NCI-H146 treated with DMSO at 0.1 percent for 48 hours (cell line): ENCODE measurements around the gene LTBR.

Source experiments
- DNase-seq: peaks from one replicate; lab custom pipeline; 2025; ENCODE audit not compliant: unreplicated experiment; lab: John Stamatoyannopoulos, UW

Gene LTBR

GRCh38 chr12:6367969-6368892, 15.7 kb upstream of the LTBR start:
- DNase-seq: no peak

DNA sequence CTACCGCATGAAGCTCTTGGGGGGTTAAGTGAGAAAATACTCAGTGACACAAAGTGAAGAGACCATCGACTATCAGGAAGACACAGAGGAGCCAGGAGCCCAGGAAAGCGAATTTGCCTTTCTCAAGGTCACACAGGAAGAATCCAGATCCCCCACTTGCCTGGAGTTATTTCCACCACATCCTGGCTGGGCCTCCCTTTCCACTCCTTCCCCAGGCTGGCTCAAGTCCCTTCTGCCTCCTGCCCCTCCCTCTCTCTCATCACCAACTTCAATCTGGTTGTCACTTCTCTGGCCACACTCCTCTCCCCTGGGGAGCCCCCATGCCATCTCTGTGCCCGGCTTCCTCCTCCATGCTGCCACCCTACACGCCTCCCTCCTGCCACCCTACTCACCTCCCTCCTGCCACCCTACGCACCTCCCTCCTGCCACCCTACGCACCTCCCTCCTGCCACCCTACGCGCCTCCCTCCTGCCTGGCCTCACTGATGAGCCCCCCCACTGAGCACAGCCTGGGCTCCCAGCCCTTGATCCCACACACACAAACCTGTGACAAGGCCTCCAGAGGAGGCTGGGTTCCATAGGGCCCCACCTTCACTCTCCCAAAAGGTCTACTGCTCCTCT, 14.9 kb upstream of the LTBR start:
- DNase-seq: no peak

- no peak for DNase-seq
Observed at GRCh38 chr12:6369916-6370575, 13.9 kb upstream of the LTBR start.

GRCh38 chr12:6370576-6370935, 13.4 kb upstream of the LTBR start:
- DNase-seq: no peak

GRCh38 chr12:6370994-6371754, 12.8 kb upstream of the LTBR start:
- DNase-seq: peak; percentile 100

- DNase-seq: peak; percentile 89
Observed at GRCh38 chr12:6372403-6373003, 11.5 kb upstream of the LTBR start.

GRCh38 chr12:6373022-6373787, 10.8 kb upstream of the LTBR start:
- DNase-seq: peak; percentile 99

DNA sequence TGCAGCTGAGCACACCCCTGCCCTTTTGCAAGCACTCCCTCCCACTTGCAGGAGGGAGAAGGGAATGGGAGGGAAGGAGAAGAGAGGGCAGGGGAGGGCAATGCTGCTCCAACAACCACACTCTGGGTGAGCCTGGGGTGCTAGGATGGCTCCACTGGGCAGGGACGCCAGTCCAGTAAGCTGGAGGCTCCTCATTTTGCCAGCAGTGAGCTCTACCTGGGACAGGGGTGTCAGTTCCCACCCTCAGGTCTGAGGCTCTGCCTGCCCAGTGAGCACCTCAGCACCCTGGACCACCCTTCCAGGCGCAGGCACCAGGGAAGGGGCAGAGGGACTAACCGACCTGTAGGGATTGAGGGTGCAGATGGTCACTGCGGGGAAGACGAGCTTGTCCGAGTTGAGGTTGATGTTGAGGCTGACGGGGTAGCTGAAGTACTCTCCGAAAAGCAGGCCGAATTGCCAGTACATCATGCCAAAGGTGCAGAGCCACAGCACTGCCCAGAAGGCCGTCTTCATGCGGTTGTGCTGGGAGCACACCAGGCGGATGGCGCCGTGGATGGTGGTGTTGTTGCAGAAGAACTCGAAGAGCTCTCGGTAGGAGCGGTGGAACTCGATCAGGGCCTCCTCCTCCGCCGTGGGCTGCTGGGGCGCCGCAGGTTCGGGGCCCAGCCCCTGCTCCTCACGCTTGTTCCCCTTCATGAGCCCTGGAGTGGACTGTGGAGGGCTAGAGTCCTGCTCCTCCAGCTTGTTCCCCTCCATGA, 9.8 kb upstream of the LTBR start:
- DNase-seq: peak; percentile 35

DNA sequence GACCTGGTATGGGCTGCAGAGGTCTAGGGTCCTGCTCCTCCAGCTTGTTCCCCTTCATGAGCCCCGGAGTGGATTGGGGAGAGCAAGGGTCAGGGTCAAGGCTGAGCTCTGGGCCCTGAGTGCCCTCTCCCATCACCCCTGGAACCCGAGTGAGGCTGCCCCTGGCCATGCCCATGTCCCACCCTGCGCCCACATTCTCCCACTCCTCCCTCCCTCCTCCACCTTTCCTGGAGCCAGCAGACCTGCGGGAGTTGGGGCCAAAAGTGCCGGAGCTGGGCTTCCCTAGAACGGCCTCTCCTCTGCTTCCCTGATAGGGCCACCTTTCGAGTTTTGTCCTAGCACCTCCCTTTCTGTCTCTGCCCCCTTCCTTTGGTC, 9.2 kb upstream of the LTBR start:
- no peak for DNase-seq

- peak; percentile 99 for DNase-seq
Observed at GRCh38 chr12:6375269-6376078, 8.5 kb upstream of the LTBR start, which contains the start of gene SCNN1A. TSS of gene SCNN1A (minus strand) at chr12:6375563. CDS start at chr12:6374783, 780 bp downstream.

DNA sequence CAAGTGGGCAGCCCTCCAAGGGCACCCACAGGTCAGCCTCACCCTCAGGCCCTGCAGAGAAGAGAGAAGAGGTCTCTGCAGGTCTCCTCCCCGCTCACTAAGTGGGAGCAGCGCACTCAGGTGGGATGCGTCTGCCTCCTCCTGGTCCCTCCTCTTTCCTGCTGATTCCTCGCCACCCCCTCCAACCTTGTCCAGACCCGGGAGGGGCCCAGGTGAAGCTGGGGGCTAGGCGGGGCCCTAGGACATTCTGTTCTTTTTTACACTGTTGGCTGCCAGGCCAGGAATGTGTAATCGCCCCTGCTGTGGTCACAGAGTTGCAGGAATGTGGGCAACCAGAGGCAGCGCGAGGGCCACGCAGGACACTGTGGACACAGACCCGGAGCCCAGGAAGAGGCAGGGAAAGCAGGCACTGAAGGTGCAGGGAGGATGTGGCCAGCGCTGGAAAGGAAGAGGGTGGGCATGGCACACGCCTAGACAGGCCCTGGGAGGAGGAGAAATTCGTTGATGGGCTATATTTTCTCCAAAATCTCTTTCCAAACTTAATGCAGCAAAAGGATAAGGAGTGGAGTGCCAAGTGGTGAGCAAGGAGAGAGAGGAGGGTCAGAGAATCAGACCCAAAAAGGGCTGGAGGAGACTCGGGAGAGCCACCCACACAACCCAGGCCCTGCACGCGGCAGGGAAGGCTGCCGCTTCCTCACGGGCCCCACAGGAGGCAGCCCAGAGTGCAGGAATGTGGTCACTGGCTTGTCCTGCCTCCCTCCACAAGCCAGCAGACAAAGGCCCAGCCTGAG, 7.7 kb upstream of the LTBR start:
- peak; percentile 54 for DNase-seq

DNA sequence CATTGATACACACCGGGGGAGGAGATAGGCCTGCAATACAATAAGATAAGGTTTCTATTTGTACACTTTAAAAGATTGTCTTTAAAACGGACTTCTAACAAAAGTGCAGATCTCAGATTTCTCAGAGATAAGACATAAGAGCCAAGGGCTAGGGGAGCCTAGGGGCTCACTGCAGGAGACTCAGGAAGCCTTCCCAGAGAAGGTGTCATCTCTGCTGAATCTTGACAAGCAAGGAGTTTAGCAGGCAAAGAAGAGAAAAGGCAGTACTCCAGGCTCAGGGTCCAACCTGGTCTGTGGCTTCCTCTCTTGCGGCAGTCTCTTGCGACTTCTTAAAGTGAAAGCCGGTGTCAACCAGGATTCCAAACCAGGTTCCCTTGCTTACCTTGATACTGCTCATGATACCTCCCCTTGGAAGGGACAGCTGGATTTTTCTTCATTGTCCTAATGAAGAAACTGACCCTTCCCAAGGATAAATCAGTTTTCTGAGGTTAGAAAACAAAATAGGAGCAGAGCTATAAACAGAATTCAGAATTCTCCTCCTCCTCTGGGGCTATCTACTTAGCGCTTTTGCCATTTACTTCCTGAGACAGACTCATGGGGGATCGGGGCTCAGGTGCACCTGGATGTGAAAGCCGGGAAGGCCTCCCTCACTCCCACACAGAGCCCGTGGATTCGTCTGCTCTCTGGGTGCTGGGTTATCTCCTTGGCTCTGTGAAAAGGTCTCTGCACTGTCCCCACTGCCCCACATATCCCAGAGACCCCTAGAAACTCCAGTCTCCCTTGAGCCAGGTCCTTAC, 6.9 kb upstream of the LTBR start:
- DNase-seq: peak; percentile 27

GRCh38 chr12:6377667-6377994, 6.3 kb upstream of the LTBR start:
- DNase-seq: no peak

- DNase-seq: no peak
Observed at GRCh38 chr12:6378709-6379472, 5.1 kb upstream of the LTBR start.

DNA sequence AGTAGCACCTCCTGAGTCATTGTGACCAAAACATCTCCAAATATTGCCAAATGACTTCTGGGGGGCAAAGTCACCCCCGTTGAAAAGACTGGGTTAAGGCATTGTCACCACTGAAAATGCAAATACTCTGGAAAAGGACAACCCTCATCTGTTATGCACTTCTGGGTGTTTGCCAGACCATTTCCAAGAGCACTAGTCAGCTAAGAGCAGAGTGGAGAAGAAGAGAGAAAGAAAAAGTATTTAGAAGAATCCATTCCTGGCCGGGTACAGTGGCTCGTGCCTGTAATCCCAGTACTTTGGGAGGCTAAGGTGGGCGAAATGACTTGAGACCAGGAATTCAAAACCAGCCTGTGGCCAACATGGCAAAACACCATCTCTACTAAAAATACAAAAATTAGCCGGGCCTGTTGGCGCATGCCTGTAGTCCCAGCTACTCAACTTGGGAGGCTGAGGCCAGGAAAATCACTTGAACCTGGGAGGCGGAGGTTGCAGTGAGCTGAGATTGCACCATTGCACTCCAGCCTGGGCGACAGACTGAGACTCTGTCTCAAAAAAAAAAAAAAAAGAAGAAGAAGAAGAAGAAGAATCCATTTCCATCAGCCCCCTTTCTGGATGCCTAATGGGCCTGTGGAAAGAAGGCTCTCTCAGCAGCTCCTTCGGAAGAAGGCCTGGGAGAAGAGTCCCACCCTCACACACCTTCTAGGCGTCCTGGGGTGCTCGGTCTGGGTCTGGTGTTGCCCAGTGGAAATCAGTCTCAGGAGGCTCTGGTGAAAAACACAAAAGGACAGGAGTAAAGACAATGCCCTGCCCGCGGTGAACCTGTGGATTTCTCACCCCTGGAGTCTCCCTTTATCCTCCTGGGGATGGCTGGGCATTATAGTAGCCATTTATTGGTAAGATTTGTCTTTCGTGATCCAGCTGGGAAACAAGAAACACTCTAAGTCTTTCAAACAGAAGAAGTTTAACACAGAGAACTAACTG, 3.5 kb upstream of the LTBR start:
- no peak for DNase-seq
